ENCODE measurements around the gene ABHD12B. TPM values are rescaled to one million over a fixed set of nuclear protein-coding genes. Genes with fewer than 3 reads are reported as not detected.

ABHD12B gene
- total and polyA plus RNA-seq, 9 of the 15 experiments (the other 6 are each of a cell fraction or from before 2014, with no cell fraction given): not detected

Small RNA genes within 50 kb of the gene (small RNA-seq; reads per million reads assigned to genes)
- gene RF00593: not detected

Other genes starting within 250 kb of the ABHD12B start
- 14.8 and 17.6 TPM in 2 replicates for gene SAV1, start 203.7 kb upstream of the ABHD12B start, total RNA-seq (2014; rRNA removed)
- 17.5 and 20.7 TPM in 2 replicates for gene SAV1, start 203.7 kb upstream of the ABHD12B start, total RNA-seq (2014; rRNA removed; fragmentation: Illumina TruSeq; extraction: Trizol)
- gene SAV1, start 203.7 kb upstream of the ABHD12B start, total RNA-seq (2015; rRNA removed; fragmentation: Illumina TruSeq; extraction: Trizol): 11.5 and 13.4 TPM in 2 replicates
- 16.4 and 17.6 TPM in 2 replicates for gene SAV1, start 203.7 kb upstream of the ABHD12B start, total RNA-seq (2021)
- 9.6 and 16.1 TPM in 2 replicates for gene SAV1, start 203.7 kb upstream of the ABHD12B start, polyA plus RNA-seq (2011; rRNA removed)
- gene SAV1, start 203.7 kb upstream of the ABHD12B start, polyA plus RNA-seq (2014; fragmentation: Illumina TruSeq; extraction: Trizol): 13.9 and 18.1 TPM in 2 replicates
- gene SAV1, start 203.7 kb upstream of the ABHD12B start, polyA plus RNA-seq (2014; fragmentation: Nextera tagmentation; extraction: Ambion mirVana): 1 to 10 TPM; 6.5 to 6.9 TPM
- gene SAV1, start 203.7 kb upstream of the ABHD12B start, polyA plus RNA-seq (2014; rRNA removed): 13.2 and 15.3 TPM in 2 replicates
- 4.3 and 4.8 TPM in 2 replicates for gene NIN, start 40.9 kb upstream of the ABHD12B start, total RNA-seq (2014; rRNA removed)
- 6.8 and 7.8 TPM in 2 replicates for gene NIN, start 40.9 kb upstream of the ABHD12B start, total RNA-seq (2014; rRNA removed; fragmentation: Illumina TruSeq; extraction: Trizol)
- gene NIN, start 40.9 kb upstream of the ABHD12B start, total RNA-seq (2015; rRNA removed; fragmentation: Illumina TruSeq; extraction: Trizol): 8.2 and 8.3 TPM in 2 replicates
- gene NIN, start 40.9 kb upstream of the ABHD12B start, total RNA-seq (2021): 7.4 and 8.4 TPM in 2 replicates
- gene NIN, start 40.9 kb upstream of the ABHD12B start, polyA plus RNA-seq (2011; rRNA removed): 3.5 and 5.4 TPM in 2 replicates
- 5.0 TPM in 2 replicates for gene NIN, start 40.9 kb upstream of the ABHD12B start, polyA plus RNA-seq (2014; fragmentation: Illumina TruSeq; extraction: Trizol)
- 1 to 10 TPM in 1 of 2 experiments, under 1 TPM in 1; 0.84 to 1.0 TPM for gene NIN, start 40.9 kb upstream of the ABHD12B start, polyA plus RNA-seq (2014; fragmentation: Nextera tagmentation; extraction: Ambion mirVana)
- 2.4 and 3.8 TPM in 2 replicates for gene NIN, start 40.9 kb upstream of the ABHD12B start, polyA plus RNA-seq (2014; rRNA removed)
- gene PYGL, start 72.4 kb downstream of the ABHD12B start, total RNA-seq (2014; rRNA removed): 14.6 and 14.8 TPM in 2 replicates
- gene PYGL, start 72.4 kb downstream of the ABHD12B start, total RNA-seq (2014; rRNA removed; fragmentation: Illumina TruSeq; extraction: Trizol): 13.1 and 14.3 TPM in 2 replicates
- gene PYGL, start 72.4 kb downstream of the ABHD12B start, total RNA-seq (2015; rRNA removed; fragmentation: Illumina TruSeq; extraction: Trizol): 17.9 and 20.4 TPM in 2 replicates
- gene PYGL, start 72.4 kb downstream of the ABHD12B start, total RNA-seq (2021): 9.4 and 10.8 TPM in 2 replicates
- gene PYGL, start 72.4 kb downstream of the ABHD12B start, polyA plus RNA-seq (2011; rRNA removed): 14.6 and 23.8 TPM in 2 replicates
- gene PYGL, start 72.4 kb downstream of the ABHD12B start, polyA plus RNA-seq (2014; fragmentation: Illumina TruSeq; extraction: Trizol): 12.8 and 13.8 TPM in 2 replicates
- gene PYGL, start 72.4 kb downstream of the ABHD12B start, polyA plus RNA-seq (2014; fragmentation: Nextera tagmentation; extraction: Ambion mirVana): 1 to 10 TPM; 3.5 to 6.6 TPM
- gene PYGL, start 72.4 kb downstream of the ABHD12B start, polyA plus RNA-seq (2014; rRNA removed): 10.4 and 19.3 TPM in 2 replicates
- not detected in 2 replicates for gene TRIM9, start 223.1 kb downstream of the ABHD12B start, total RNA-seq (2014; rRNA removed)
- gene TRIM9, start 223.1 kb downstream of the ABHD12B start, total RNA-seq (2014; rRNA removed; fragmentation: Illumina TruSeq; extraction: Trizol): not detected in 2 replicates
- 0.04 and 0.14 TPM in 2 replicates for gene TRIM9, start 223.1 kb downstream of the ABHD12B start, total RNA-seq (2015; rRNA removed; fragmentation: Illumina TruSeq; extraction: Trizol)
- gene TRIM9, start 223.1 kb downstream of the ABHD12B start, total RNA-seq (2021): 0.04 and 0.09 TPM in 2 replicates
- gene TRIM9, start 223.1 kb downstream of the ABHD12B start, polyA plus RNA-seq (2011; rRNA removed): 0.03 and 0.05 TPM in 2 replicates
- gene TRIM9, start 223.1 kb downstream of the ABHD12B start, polyA plus RNA-seq (2014; fragmentation: Illumina TruSeq; extraction: Trizol): 0.03 TPM in 1 of 2 replicates, not detected in the other
- not detected for gene TRIM9, start 223.1 kb downstream of the ABHD12B start, polyA plus RNA-seq (2014; fragmentation: Nextera tagmentation; extraction: Ambion mirVana)
- 0.15 TPM in 1 of 2 replicates, not detected in the other for gene TRIM9, start 223.1 kb downstream of the ABHD12B start, polyA plus RNA-seq (2014; rRNA removed)